Measurements from ENCODE around the gene EMSY. TPM values are rescaled to one million over a fixed set of nuclear protein-coding genes. Genes with fewer than 3 reads are reported as not detected.
"Not testable (repeated sequence)": the region's sequence is repeated elsewhere in the genome, so short reads cannot be mapped to it uniquely, and the experiment has no call there.

Gene EMSY
- total RNA-seq, 2 experiments from 2014 or later = 23.2 to 26.7 TPM

DNA sequence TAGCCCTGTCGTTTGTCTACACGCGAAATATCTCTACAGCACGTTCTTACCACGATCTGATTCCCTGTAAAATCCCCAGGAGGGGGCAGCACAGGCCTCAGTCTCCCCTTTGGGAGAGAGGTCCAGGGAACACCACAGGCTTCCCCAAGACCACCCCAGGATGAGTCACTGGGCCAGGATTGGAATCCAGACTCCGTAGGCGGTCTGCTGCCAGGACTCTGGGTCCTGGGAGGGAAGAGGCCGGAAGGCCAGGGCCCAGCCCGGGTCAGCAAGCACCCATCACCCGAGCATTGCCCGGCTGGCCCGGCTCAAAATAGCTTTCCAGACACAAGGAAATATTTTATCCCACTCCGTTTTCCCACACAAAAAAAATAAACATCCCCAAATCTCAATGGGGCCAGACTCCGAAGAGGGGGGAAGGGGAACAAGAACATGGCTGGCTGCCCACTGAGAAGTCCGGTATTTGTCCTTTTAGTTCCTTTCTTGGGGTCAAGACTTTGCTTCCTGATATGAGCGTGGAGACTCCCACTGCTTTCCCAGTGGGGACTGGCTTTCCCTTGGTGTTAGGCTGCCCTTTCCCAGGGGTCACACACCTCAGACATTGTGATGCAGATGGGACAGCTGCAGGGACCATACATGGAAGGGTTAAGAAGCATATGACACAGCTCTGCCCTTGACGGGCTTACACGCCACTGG is 134.4 kb downstream of the EMSY start:
- no peak overlapping the region for H3K4me3 Mint-ChIP-seq

DNA sequence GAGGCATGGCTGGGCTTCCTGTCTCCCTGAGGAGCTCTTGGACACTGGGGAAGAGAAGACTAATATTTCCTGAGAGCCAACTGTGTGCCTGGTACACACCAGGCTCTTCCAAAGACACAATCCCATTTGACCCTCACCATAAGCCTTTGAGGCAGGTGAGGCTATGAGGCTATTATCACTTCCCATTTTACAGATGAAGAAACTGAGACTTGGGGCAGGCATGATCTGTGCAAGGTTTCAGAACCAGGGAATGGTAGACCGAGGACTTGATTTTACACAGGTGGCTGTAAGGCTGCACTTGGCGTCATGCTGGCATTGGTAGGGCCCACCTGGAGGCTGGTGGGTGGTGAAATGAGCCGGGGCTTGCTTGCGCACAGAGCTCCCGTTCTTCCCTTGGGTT is 134.9 kb downstream of the EMSY start:
- no peaks in the 10 kb centered on the region for H3K36me3 Mint-ChIP-seq (ENCODE audit: low read depth)
- H3K4me1 Mint-ChIP-seq (ENCODE audit: low read depth) = no peaks in the 10 kb centered on the region
- no peak for DNase-seq
- CTCF ChIA-PET = no interaction called here
- H3K4me3 Mint-ChIP-seq = no peak overlapping the region
- H3K27ac Mint-ChIP-seq = no peak overlapping the region
- H3K9me3 Mint-ChIP-seq = no peaks in the 10 kb centered on the region
- intact Hi-C loops (cut with micrococcal nuclease) = no loop called here
- no peaks in the 10 kb centered on the region for H3K27me3 Mint-ChIP-seq (ENCODE audit: low read depth)

More for the DNA sequence above, 134.4 kb downstream of the EMSY start:
- no peaks in the 10 kb centered on the region for H3K4me1 Mint-ChIP-seq (ENCODE audit: low read depth)
- DNase-seq = peak; percentile 25
- CTCF ChIA-PET = interaction anchor here (1.1 kb wide), 2 partner anchors 102 to 371 kb away, joined by 3 to 4 read pairs; no protein-coding TSS in a partner anchor
- intact Hi-C loops (cut with micrococcal nuclease) = no loop called here
- no peaks in the 10 kb centered on the region for H3K36me3 Mint-ChIP-seq (ENCODE audit: low read depth)
- H3K27ac Mint-ChIP-seq = no peak overlapping the region
- peaks cover 4% of the 10 kb centered on the region for H3K27me3 Mint-ChIP-seq (ENCODE audit: low read depth)
- H3K9me3 Mint-ChIP-seq = no peaks in the 10 kb centered on the region

DNA sequence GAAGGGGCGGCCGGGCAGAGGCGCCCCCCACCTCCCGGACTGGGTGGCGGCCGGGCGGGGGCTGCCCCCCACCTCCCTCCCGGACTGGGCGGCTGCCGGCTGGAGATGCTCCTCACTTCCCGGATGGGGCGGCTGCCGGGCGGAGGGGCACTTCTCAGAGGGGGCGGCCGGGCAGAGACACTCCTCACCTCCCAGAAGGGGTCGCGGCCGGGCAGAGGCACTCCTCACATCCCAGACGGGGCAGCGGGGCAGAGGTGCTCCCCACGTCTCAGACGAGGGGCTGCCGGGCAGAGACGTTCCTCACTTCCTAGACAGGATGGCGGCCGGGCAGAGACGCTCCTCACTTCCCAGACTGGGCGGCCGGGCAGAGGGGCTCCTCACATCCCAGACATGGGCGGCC is 137.7 kb downstream of the EMSY start:
- H3K27me3 Mint-ChIP-seq (ENCODE audit: low read depth); H3K4me3 Mint-ChIP-seq; H3K27ac Mint-ChIP-seq; intact Hi-C loops (cut with micrococcal nuclease); H3K36me3 Mint-ChIP-seq (ENCODE audit: low read depth); DNase-seq; CTCF ChIA-PET; H3K4me1 Mint-ChIP-seq (ENCODE audit: low read depth); H3K9me3 Mint-ChIP-seq: not testable (repeated sequence)

DNA sequence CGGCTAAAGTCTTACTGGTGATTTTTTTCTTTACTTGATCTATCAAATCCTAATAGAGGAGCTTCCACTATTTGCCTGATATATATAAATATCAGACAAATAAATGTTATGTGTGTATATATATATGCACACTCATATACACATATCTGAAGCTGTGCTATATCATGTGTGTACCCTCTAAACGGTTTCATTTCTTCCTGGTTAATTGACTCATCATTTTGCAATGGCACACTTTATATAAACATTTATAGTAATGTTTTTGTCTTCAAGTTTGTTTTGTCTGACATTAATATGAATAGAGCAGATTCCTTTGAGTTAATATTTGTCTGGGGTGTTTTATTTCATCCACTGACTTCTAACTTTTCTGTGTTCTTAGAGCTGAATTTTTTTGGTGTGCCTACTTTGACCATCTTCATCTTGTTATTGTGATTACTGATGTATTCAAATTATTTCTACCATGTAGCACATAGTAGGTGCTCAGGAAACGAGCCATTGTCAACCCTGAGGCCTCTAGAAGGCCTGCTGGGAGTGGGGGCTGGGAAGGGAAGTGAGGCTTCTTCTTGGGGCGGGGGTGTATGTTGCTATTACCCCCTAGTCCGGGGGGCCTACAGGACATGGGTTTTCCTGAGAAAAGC is 143.1 kb downstream of the EMSY start:
- no peak for DNase-seq
- CTCF ChIA-PET = interaction anchor here (1.9 kb wide), 1 partner anchor 23 kb away, joined by 4 read pairs; no protein-coding TSS in a partner anchor
- no peak overlapping the region for H3K4me3 Mint-ChIP-seq
- peaks cover 5% of the 10 kb centered on the region for H3K27me3 Mint-ChIP-seq (ENCODE audit: low read depth)
- peak overlapping the region; percentile 74 for H3K27ac Mint-ChIP-seq
- no peaks in the 10 kb centered on the region for H3K36me3 Mint-ChIP-seq (ENCODE audit: low read depth)
- H3K4me1 Mint-ChIP-seq (ENCODE audit: low read depth) = peaks cover 10% of the 10 kb centered on the region
- no peaks in the 10 kb centered on the region for H3K9me3 Mint-ChIP-seq
- intact Hi-C loops (cut with micrococcal nuclease) = no loop called here

DNA sequence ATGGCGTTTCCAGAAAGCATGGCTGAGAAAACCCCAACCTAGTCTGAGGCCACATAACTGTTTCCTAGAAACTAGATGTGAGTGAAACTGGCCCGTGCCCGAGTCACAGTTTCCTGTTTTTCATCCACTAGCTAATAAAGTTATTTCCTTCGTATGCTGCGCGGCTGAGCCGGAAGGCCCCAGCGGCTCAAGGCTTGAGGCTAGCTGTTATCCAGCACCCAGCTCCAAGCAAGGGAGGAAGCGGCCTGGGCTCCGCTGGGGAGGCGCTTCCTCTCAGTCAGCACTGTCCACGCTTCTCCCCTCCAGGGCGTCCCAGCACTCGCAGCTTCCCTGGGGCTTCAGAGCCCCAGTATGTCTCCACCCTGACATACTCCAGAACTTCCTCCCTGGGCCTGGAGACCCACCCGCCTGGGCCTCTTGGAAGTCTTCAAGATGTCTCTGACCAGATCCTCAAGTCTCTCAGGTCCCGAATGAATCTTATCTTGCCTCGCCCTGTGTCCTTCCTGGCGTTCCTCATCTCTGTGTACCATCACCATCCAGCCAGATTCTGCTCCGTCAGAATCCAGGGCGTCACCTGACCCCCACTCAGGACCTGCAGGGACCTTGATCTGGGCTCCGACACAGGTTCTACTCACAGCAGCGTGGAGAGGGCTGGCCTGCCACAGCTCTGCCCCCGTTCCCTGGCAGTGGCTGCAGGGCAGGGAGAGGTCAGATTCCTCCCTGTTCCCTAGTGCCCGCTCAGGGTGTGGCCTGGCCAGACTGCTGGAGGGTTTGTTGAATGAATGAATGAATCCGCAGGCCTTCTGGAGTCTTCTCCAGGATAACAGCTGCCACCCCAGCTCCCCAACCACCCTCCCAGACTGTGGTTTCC is 143.9 kb downstream of the EMSY start:
- intact Hi-C loops (cut with micrococcal nuclease) = no loop called here
- peak; percentile 66 for DNase-seq
- CTCF ChIA-PET = interaction anchor here (1.9 kb wide), 1 partner anchor 23 kb away, joined by 4 read pairs; no protein-coding TSS in a partner anchor
- peak overlapping the region; percentile 74 for H3K27ac Mint-ChIP-seq
- H3K36me3 Mint-ChIP-seq (ENCODE audit: low read depth) = no peaks in the 10 kb centered on the region
- H3K9me3 Mint-ChIP-seq = no peaks in the 10 kb centered on the region
- H3K4me1 Mint-ChIP-seq (ENCODE audit: low read depth) = peaks cover 10% of the 10 kb centered on the region
- no peak overlapping the region for H3K4me3 Mint-ChIP-seq
- H3K27me3 Mint-ChIP-seq (ENCODE audit: low read depth) = peaks cover 5% of the 10 kb centered on the region

DNA sequence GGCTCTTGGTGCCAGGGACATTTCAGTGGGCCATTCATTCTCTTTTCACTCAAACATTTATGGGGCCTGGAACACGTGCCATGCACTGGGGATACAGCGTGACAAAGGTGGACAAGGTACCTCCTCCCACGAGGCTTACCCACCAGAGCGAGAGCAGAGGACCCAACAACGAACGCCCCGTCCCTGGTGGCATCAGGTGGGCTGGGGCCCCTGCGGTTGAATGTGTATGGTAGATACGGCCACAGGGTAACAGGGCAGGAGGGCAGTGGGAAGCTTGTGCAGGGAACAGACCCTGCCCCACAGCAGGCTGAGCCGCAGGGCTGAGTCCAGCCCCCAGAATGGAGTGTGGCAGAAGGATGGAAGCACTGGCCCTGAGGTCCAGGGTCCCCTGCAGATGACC is 144.7 kb downstream of the EMSY start:
- peaks cover 5% of the 10 kb centered on the region for H3K27me3 Mint-ChIP-seq (ENCODE audit: low read depth)
- intact Hi-C loops (cut with micrococcal nuclease) = no loop called here
- H3K27ac Mint-ChIP-seq = no peak overlapping the region
- CTCF ChIA-PET = no interaction called here
- peaks cover 10% of the 10 kb centered on the region for H3K4me1 Mint-ChIP-seq (ENCODE audit: low read depth)
- no peaks in the 10 kb centered on the region for H3K36me3 Mint-ChIP-seq (ENCODE audit: low read depth)
- no peak for DNase-seq
- no peaks in the 10 kb centered on the region for H3K9me3 Mint-ChIP-seq
- H3K4me3 Mint-ChIP-seq = no peak overlapping the region

DNA sequence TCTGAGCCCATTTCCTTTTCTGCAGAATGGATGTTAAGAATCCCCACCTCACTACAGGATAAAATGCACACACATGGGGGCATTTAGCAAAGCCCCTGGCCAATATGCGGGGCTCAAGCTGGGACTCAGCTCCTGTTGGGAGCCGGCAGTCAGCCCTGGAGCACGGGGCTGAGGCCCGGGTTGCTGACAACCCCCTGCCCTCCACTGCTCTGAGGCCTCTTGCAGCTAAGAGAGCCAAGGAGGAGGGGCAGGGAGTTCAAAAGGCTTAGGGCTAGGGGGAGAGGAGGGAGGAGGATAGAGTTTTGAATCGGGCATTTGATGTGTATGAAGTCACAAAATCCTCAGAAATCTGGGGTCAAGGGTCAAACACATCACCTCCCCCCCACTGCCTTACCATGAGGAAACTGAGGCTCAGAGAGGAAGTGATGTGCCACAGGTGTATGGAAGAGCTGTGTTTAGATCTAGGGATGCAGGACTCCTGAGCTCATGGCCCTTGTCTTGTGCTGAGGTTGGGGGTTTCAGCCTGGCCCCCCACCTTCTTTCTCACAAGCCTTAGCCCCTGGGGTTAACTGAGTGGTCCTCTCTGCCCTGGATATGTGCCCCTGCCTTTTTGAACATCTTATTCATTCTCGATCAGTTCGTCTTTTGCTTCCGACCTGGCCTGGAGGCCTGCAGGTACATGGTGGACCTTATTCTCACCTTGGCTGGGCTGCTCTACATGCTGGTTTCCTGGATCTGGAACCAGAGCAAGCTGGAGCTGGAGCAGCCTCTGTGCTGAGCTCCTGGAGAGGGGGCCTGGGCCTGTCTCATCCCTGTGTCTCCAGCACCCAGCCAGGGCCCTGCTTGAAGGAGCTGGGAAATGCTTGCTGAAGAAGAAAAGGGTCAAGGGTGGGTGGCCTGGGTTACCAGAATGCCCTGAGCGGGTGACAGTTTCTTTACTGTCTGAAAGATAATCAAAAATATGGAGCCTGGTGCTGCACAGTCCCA is 145.4 kb downstream of the EMSY start:
- H3K27ac Mint-ChIP-seq = no peak overlapping the region
- no peak for DNase-seq
- H3K27me3 Mint-ChIP-seq (ENCODE audit: low read depth) = peaks cover 5% of the 10 kb centered on the region
- no peaks in the 10 kb centered on the region for H3K36me3 Mint-ChIP-seq (ENCODE audit: low read depth)
- peaks cover 10% of the 10 kb centered on the region for H3K4me1 Mint-ChIP-seq (ENCODE audit: low read depth)
- intact Hi-C loops (cut with micrococcal nuclease) = no loop called here
- CTCF ChIA-PET = interaction anchor here (1.2 kb wide), 1 partner anchor 455 kb away, joined by 3 read pairs; no protein-coding TSS in a partner anchor
- H3K4me3 Mint-ChIP-seq = no peak overlapping the region
- no peaks in the 10 kb centered on the region for H3K9me3 Mint-ChIP-seq

DNA sequence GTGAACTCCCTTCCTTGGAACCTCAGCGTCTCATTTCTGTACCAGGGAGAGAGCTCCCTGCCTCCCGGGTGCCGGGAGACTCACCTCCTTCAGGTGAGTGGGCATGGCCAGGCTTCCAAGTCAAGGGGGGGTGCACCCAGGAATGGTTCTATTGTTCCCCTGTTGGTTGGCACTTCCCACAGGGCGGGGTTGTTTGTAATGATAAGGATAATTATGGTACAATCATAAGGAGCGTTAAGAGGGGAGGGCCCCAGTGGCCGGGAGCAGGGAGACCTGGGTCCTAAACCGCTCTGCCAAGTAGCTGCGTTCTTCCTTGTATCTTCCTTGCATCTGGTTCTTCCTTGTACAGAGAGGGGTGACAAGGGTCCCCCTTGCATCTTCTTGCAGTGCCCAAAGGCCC is 146.6 kb downstream of the EMSY start:
- H3K27ac Mint-ChIP-seq = no peak overlapping the region
- CTCF ChIA-PET = interaction anchor here (1.1 kb wide), 1 partner anchor 14 kb away, joined by 3 read pairs; no protein-coding TSS in a partner anchor

DNA sequence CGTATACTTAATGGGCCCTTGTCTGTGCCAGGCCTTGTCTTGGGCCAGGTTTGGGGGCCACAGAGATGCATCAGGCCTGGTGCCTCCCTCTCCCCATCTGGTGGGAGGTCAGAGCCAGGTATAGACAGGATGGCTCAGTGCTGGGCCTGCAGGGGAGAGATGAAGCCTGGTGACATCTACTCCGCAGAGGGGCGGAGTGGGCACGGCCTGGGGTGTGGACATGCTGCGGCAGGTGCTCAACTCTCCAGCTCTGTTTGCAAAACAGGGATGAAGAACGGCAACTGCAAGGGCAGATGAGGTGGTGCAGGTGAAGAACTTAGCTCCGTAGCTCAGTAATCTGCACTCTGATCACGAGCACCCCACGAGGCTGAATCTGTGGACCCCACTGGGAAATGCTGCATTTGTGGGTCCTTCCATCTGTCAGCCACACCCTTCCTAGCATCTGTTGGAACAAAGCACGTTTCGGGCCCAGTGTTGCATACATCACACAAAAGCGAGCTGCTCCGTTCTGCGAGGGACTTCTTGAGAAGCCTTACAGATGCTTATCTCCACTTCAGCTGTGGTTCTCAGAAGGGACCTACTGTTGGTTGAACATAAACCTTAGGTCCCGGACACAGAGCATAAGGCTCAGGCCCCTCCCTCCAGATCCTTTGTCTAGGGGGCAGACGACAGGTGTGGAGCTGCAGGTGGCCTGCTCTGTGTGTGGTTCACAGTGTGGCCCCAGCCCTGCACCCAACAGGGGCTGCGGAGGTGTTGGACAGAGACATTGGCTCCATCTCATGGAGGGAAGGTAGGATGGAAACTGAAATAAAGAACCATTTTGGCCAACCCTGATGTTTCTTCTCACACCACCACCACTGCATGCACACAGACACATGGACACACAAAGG is 147.5 kb downstream of the EMSY start:
- CTCF ChIA-PET = interaction anchor here (1.1 kb wide), 1 partner anchor 13 kb away, joined by 3 read pairs; no protein-coding TSS in a partner anchor
- H3K27ac Mint-ChIP-seq = no peak overlapping the region
- intact Hi-C loops (cut with micrococcal nuclease) = no loop called here
- H3K9me3 Mint-ChIP-seq = no peaks in the 10 kb centered on the region
- no peak for DNase-seq
- H3K27me3 Mint-ChIP-seq (ENCODE audit: low read depth) = peaks cover 5% of the 10 kb centered on the region
- H3K36me3 Mint-ChIP-seq (ENCODE audit: low read depth) = no peaks in the 10 kb centered on the region
- no peak overlapping the region for H3K4me3 Mint-ChIP-seq
- H3K4me1 Mint-ChIP-seq (ENCODE audit: low read depth) = peaks cover 10% of the 10 kb centered on the region

More for the DNA sequence above, 146.6 kb downstream of the EMSY start:
- Mint-ChIP-seq H3K27me3 (ENCODE audit: low read depth) (peaks cover 5% of the 10 kb centered on the region), H3K9me3 (no peaks in the 10 kb centered on the region), H3K4me1 (ENCODE audit: low read depth) (peaks cover 10% of the 10 kb centered on the region), H3K36me3 (ENCODE audit: low read depth) (no peaks in the 10 kb centered on the region), H3K4me3 (no peak overlapping the region)
- intact Hi-C loops (cut with micrococcal nuclease) = no loop called here
- DNase-seq = no peak

DNA sequence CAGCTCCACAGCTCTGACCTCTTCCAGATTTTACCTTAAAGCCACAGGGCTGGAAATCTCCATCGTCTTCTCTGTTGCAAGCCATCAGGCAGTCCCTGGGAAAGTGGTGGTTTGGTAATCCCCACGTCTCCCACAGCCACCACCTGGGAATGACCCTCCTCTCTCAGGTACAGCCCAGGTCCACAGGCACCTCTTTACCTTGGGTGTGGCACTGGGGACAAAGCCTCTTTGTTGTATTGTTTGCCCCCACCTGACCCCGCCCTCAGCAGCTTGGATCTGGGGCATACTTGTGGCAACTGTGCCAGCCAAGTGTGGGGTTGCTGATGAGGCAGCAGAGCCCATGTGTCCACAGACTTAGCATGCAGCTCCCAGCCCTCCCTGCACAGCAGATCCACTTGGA is 148.1 kb downstream of the EMSY start:
- peaks cover 9% of the 10 kb centered on the region for H3K4me1 Mint-ChIP-seq (ENCODE audit: low read depth)

DNA sequence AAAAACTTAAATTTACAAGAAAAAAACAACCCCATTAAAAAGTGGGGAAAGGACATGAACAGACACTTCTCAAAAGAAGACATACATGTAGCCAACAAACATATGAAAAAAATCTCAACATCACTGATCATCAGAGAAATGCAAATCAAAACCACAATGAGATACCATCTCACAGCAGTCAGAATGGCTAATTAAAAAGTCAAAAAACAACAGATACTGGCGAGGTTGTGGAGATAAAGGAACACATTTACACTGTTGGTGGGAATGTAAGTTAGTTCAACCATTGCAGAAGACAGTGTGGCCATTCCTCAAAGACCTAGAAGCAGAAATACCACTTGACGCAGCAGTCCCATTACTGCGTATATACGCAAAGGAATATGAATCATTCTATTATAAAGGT is 150.3 kb downstream of the EMSY start:
- intact Hi-C loops (cut with micrococcal nuclease) = loop anchor here (5.0 kb wide), 1 partner anchor 72 kb away; no protein-coding TSS in a partner anchor
- DNase-seq; H3K9me3 Mint-ChIP-seq; H3K4me1 Mint-ChIP-seq (ENCODE audit: low read depth); H3K36me3 Mint-ChIP-seq (ENCODE audit: low read depth); H3K27me3 Mint-ChIP-seq (ENCODE audit: low read depth); H3K27ac Mint-ChIP-seq; CTCF ChIA-PET; H3K4me3 Mint-ChIP-seq: not testable (repeated sequence)

More for the DNA sequence above, 148.1 kb downstream of the EMSY start:
- H3K27me3 Mint-ChIP-seq (ENCODE audit: low read depth) = peaks cover 5% of the 10 kb centered on the region
- intact Hi-C loops (cut with micrococcal nuclease) = no loop called here
- CTCF ChIA-PET = no interaction called here
- H3K27ac Mint-ChIP-seq = no peak overlapping the region
- no peaks in the 10 kb centered on the region for H3K9me3 Mint-ChIP-seq
- H3K36me3 Mint-ChIP-seq (ENCODE audit: low read depth) = no peaks in the 10 kb centered on the region
- no peak for DNase-seq
- no peak overlapping the region for H3K4me3 Mint-ChIP-seq

Measured in activated naive CD4-positive, alpha-beta T cell treated with anti-CD3 and anti-CD28 coated beads for 36 hours (primary cell).